Measurements from ENCODE around the gene EML5. TPM values are rescaled to one million over a fixed set of nuclear protein-coding genes. Genes with fewer than 3 reads are reported as not detected.

Gene EML5
- total and polyA plus RNA-seq, 2 donors (not counting 1 experiment from before 2014, with no cell fraction given): 0.10 to 0.66 TPM

DNA sequence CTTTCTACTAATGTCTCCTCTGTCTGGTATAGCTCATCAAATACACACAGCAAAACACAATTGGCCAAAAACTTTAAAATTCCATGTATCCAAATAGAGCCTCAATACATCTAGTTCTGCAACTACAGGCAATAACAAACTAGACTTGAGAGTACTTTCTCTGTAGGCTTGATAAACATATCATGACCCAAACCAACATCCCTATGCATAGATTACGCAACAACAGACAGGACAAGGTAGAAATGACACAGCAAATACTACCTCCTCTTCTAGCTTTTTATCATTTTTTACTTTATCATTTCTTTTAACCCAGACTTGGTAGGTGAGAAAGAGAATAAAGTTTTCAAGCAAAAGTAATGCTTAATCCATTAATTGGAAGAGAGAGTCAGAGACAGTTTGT, 41.8 kb downstream of the EML5 start:
- H3K79me2 ChIP-seq (ENCODE audit: control insufficient read depth, insufficient read depth, low read length): no peaks in the 10 kb centered on the region
- H4K20me1 ChIP-seq (ENCODE audit: control insufficient read depth, extremely low read depth, insufficient read depth, low read length): no peaks in the 10 kb centered on the region
- H3K9ac ChIP-seq (ENCODE audit: insufficient read depth, low read length): no peak overlapping the region
- no peak overlapping the region for H2AFZ ChIP-seq (ENCODE audit: low read length)
- no peak overlapping the region for H3K27ac ChIP-seq (ENCODE audit: insufficient read depth, low read length)
- H3K4me2 ChIP-seq (ENCODE audit: extremely low read depth, insufficient read depth, low read length): no peak overlapping the region
- no peak for DNase-seq (ENCODE audit: low read depth in 2 of 2)
- TF ChIP-seq, protein P1, sequence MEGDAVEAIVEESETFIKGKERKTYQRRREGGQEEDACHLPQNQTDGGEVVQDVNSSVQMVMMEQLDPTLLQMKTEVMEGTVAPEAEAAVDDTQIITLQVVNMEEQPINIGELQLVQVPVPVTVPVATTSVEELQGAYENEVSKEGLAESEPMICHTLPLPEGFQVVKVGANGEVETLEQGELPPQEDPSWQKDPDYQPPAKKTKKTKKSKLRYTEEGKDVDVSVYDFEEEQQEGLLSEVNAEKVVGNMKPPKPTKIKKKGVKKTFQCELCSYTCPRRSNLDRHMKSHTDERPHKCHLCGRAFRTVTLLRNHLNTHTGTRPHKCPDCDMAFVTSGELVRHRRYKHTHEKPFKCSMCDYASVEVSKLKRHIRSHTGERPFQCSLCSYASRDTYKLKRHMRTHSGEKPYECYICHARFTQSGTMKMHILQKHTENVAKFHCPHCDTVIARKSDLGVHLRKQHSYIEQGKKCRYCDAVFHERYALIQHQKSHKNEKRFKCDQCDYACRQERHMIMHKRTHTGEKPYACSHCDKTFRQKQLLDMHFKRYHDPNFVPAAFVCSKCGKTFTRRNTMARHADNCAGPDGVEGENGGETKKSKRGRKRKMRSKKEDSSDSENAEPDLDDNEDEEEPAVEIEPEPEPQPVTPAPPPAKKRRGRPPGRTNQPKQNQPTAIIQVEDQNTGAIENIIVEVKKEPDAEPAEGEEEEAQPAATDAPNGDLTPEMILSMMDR (conservative IDR thresholded peaks at IDR 0.05 in 1 of 2, IDR thresholded peaks at IDR 0.05 in 1 of 2; ENCODE audit: low read depth in 1 of 2, low read length in 2 of 2): no peak
- no peak for TF ChIP-seq EZH2 (IDR thresholded peaks at IDR 0.05; ENCODE audit: low read length, missing control alignments)
- no peaks in the 10 kb centered on the region for H3K27me3 ChIP-seq (ENCODE audit: control insufficient read depth, insufficient read depth, low read length)
- H3K9me3 ChIP-seq (ENCODE audit: control insufficient read depth, insufficient read depth, low read depth, low read length): no peaks in the 10 kb centered on the region
- H3K36me3 ChIP-seq (ENCODE audit: control insufficient read depth, insufficient read depth, low read length): no peaks in the 10 kb centered on the region
- no peaks in the 10 kb centered on the region for H3K4me1 ChIP-seq (ENCODE audit: control insufficient read depth, extremely low read depth, insufficient read depth, low read length)
- H3K4me3 ChIP-seq (replicated peaks in 1 of 4; ENCODE audit: control extremely low read depth in 1 of 4, insufficient read depth in 1 of 4, low read depth in 3 of 4, low read length in 4 of 4): no peak overlapping the region

GRCh38 chr14:88750413-88750812, 42.3 kb downstream of the EML5 start:
- no peaks in the 10 kb centered on the region for H4K20me1 ChIP-seq (ENCODE audit: control insufficient read depth, extremely low read depth, insufficient read depth, low read length)
- H3K9ac ChIP-seq (ENCODE audit: insufficient read depth, low read length): no peak overlapping the region
- H3K4me2 ChIP-seq (ENCODE audit: extremely low read depth, insufficient read depth, low read length): no peak overlapping the region
- H3K27ac ChIP-seq (ENCODE audit: insufficient read depth, low read length): no peak overlapping the region
- H3K79me2 ChIP-seq (ENCODE audit: control insufficient read depth, insufficient read depth, low read length): no peaks in the 10 kb centered on the region
- H3K9me3 ChIP-seq (ENCODE audit: control insufficient read depth, insufficient read depth, low read depth, low read length): no peaks in the 10 kb centered on the region
- H2AFZ ChIP-seq (ENCODE audit: low read length): no peak overlapping the region
- H3K27me3 ChIP-seq (ENCODE audit: control insufficient read depth, insufficient read depth, low read length): no peaks in the 10 kb centered on the region
- TF ChIP-seq, protein P1 (conservative IDR thresholded peaks at IDR 0.05 in 1 of 2, IDR thresholded peaks at IDR 0.05 in 1 of 2; ENCODE audit: low read depth in 1 of 2, low read length in 2 of 2): peak in 1 of 2 donors; percentile 5
- TF ChIP-seq EZH2 (IDR thresholded peaks at IDR 0.05; ENCODE audit: low read length, missing control alignments): no peak
- no peaks in the 10 kb centered on the region for H3K4me1 ChIP-seq (ENCODE audit: control insufficient read depth, extremely low read depth, insufficient read depth, low read length)
- H3K4me3 ChIP-seq (replicated peaks in 1 of 4; ENCODE audit: control extremely low read depth in 1 of 4, insufficient read depth in 1 of 4, low read depth in 3 of 4, low read length in 4 of 4): no peak overlapping the region
- no peak for DNase-seq (ENCODE audit: low read depth in 2 of 2)
- no peaks in the 10 kb centered on the region for H3K36me3 ChIP-seq (ENCODE audit: control insufficient read depth, insufficient read depth, low read length)

DNA sequence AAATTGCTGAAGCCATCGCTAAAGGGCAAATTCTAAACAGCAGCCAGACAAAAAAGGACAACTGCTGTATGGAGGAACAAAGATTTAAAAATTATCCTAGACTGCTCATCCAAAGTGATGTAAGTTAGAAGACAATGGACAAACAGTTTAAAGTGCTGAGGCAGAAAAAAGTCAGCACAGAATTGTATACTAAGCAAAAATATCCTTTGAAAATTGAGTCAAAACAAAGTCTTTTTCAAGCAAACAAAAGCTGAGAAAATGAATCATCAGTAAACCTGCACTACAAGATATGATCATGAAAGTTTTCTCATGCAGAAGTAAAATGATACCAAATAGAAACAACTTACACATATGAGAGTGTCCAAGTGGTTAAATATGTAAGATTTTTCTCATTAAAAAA, 43.6 kb downstream of the EML5 start:
- no peaks in the 10 kb centered on the region for H3K27me3 ChIP-seq (ENCODE audit: control insufficient read depth, insufficient read depth, low read length)
- H3K79me2 ChIP-seq (ENCODE audit: control insufficient read depth, insufficient read depth, low read length): no peaks in the 10 kb centered on the region
- no peaks in the 10 kb centered on the region for H3K4me1 ChIP-seq (ENCODE audit: control insufficient read depth, extremely low read depth, insufficient read depth, low read length)
- no peak for DNase-seq (ENCODE audit: low read depth in 2 of 2)
- no peak overlapping the region for H3K4me3 ChIP-seq (replicated peaks in 1 of 4; ENCODE audit: control extremely low read depth in 1 of 4, insufficient read depth in 1 of 4, low read depth in 3 of 4, low read length in 4 of 4)
- no peaks in the 10 kb centered on the region for H4K20me1 ChIP-seq (ENCODE audit: control insufficient read depth, extremely low read depth, insufficient read depth, low read length)
- H2AFZ ChIP-seq (ENCODE audit: low read length): no peak overlapping the region
- H3K4me2 ChIP-seq (ENCODE audit: extremely low read depth, insufficient read depth, low read length): no peak overlapping the region
- H3K9ac ChIP-seq (ENCODE audit: insufficient read depth, low read length): no peak overlapping the region
- no peaks in the 10 kb centered on the region for H3K9me3 ChIP-seq (ENCODE audit: control insufficient read depth, insufficient read depth, low read depth, low read length)
- no peak for TF ChIP-seq EZH2 (IDR thresholded peaks at IDR 0.05; ENCODE audit: low read length, missing control alignments)
- TF ChIP-seq, protein P1 (conservative IDR thresholded peaks at IDR 0.05 in 1 of 2, IDR thresholded peaks at IDR 0.05 in 1 of 2; ENCODE audit: low read depth in 1 of 2, low read length in 2 of 2): no peak
- no peaks in the 10 kb centered on the region for H3K36me3 ChIP-seq (ENCODE audit: control insufficient read depth, insufficient read depth, low read length)
- no peak overlapping the region for H3K27ac ChIP-seq (ENCODE audit: insufficient read depth, low read length)
